WERI-Rb-1 (cell line): ENCODE measurements around the gene SCLY.

Source experiments
- DNase-seq: peaks from one replicate; pipeline ENCODE4 v3.0.0-alpha.2; 2020
- H3K27ac ChIP-seq: fragments of 250-450 bp; sonication (Bioruptor Pico); 2 replicates; pipeline ENCODE4 v1.5.1; 2020; ENCODE audit warnings: mild to moderate bottlenecking, moderate library complexity
- H3K27me3 ChIP-seq: fragments of 250-450 bp; sonication (Bioruptor Pico); 2 replicates; pipeline ENCODE4 v1.5.1; 2021; ENCODE audit warnings: mild to moderate bottlenecking, low read depth, moderate library complexity; ENCODE audit not compliant: insufficient read depth, severe bottlenecking
- H3K36me3 ChIP-seq: fragments of 250-450 bp; sonication (Bioruptor Pico); 2 replicates; pipeline ENCODE4 v1.5.1; 2020; ENCODE audit warnings: mild to moderate bottlenecking, moderate library complexity
- H3K4me3 ChIP-seq: 2 replicates; pipeline ENCODE4 v1.5.1; 2011; ENCODE audit warnings: low read depth, mild to moderate bottlenecking, control low read depth, low read length
- H3K9me3 ChIP-seq: fragments of 250-450 bp; sonication (Bioruptor Pico); 2 replicates; pipeline ENCODE4 v1.5.1; 2021; ENCODE audit warnings: mild to moderate bottlenecking, moderate library complexity; ENCODE audit not compliant: severe bottlenecking
- CTCF ChIP-seq: IDR thresholded peaks from 2 replicates; pipeline ENCODE4 v1.5.1; 2011; ENCODE audit warnings: low read depth, mild to moderate bottlenecking, control low read depth, inconsistent platforms, low read length

SCLY gene

GRCh38 chr2:238020816-238021215 is 40.0 kb upstream of the SCLY start:
- no peak for DNase-seq
- H3K4me3 ChIP-seq, result no peak overlapping the region
- H3K36me3 ChIP-seq, result peaks cover 2% of the 10 kb centered on the region; the same call in 1 of the 2 replicates
- no peak overlapping the region for H3K27ac ChIP-seq
- no peak for TF ChIP-seq CTCF
- no peaks in the 10 kb centered on the region for H3K27me3 ChIP-seq
- H3K9me3 ChIP-seq, result no peaks in the 10 kb centered on the region

GRCh38 chr2:238021327-238021726 is 39.5 kb upstream of the SCLY start:
- Histone ChIP-seq H3K9me3 (no peaks in the 10 kb centered on the region), H3K4me3 (no peak overlapping the region), H3K27me3 (no peaks in the 10 kb centered on the region), H3K27ac (no peak overlapping the region), H3K36me3 (peaks cover 2% of the 10 kb centered on the region; the same call in 1 of the 2 replicates)
- no peak for DNase-seq
- no peak for TF ChIP-seq CTCF

GRCh38 chr2:238022594-238023157 is 38.1 kb upstream of the SCLY start:
- Histone ChIP-seq H3K27me3 (no peaks in the 10 kb centered on the region), H3K9me3 (no peaks in the 10 kb centered on the region), H3K27ac (no peak overlapping the region), H3K36me3 (peaks cover 7% of the 10 kb centered on the region), H3K4me3 (no peak overlapping the region)
- TF ChIP-seq CTCF, result no peak
- DNase-seq, result no peak

- no peak for TF ChIP-seq CTCF
- H3K36me3 ChIP-seq, result peaks cover 7% of the 10 kb centered on the region
- H3K27me3 ChIP-seq, result no peaks in the 10 kb centered on the region
- no peak overlapping the region for H3K4me3 ChIP-seq
- no peak overlapping the region for H3K27ac ChIP-seq
- DNase-seq, result no peak
- H3K9me3 ChIP-seq, result no peaks in the 10 kb centered on the region
Observed at GRCh38 chr2:238023608-238024007, 37.2 kb upstream of the SCLY start.

- Histone ChIP-seq H3K9me3 (no peaks in the 10 kb centered on the region), H3K4me3 (no peak overlapping the region), H3K27ac (no peak overlapping the region), H3K36me3 (peaks cover 7% of the 10 kb centered on the region), H3K27me3 (no peaks in the 10 kb centered on the region)
- no peak for DNase-seq
- TF ChIP-seq CTCF, result no peak
Observed at GRCh38 chr2:238024986-238025385, 35.8 kb upstream of the SCLY start.

GRCh38 chr2:238025741-238026360 is 35.0 kb upstream of the SCLY start:
- TF ChIP-seq CTCF, result no peak
- no peak for DNase-seq
- H3K27ac ChIP-seq, result no peak overlapping the region

More at GRCh38 chr2:238025741-238026360, 35.0 kb upstream of the SCLY start:
- H3K9me3 ChIP-seq, result no peaks in the 10 kb centered on the region
- H3K4me3 ChIP-seq, result no peak overlapping the region
- H3K36me3 ChIP-seq, result peaks cover 16% of the 10 kb centered on the region
- H3K27me3 ChIP-seq, result no peaks in the 10 kb centered on the region
